ENCODE data around the gene TMEM244.
"Not testable (repeated sequence)": the region's sequence is repeated elsewhere in the genome, so short reads cannot be mapped to it uniquely, and the experiment has no call there.

TMEM244 gene

GRCh38 chr6:129807141-129807540 is 54.0 kb downstream of the TMEM244 start:
- DNase-seq (ENCODE audit: low spot score) = not testable (repeated sequence)

DNA sequence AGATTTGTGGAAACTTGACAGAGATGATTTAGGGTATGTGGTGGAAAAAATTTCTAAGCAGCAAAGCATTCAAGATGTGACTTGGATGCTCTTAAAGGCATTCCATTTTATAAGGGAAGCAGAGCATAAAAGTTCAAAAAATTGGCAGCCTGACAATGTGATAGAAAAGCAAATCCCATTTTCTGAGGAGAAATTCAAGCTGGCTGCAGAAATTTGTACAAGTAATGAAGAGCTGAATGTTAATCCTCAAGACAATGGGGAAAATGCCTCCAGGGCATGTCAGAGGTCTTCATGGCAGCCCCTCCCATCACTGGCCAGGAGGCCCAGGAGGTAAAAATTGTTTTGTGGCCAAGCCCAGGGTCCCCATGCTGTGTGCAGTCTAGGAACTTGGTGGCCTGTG is 58.2 kb downstream of the TMEM244 start:
- not testable (repeated sequence) for DNase-seq (ENCODE audit: low spot score)

DNA sequence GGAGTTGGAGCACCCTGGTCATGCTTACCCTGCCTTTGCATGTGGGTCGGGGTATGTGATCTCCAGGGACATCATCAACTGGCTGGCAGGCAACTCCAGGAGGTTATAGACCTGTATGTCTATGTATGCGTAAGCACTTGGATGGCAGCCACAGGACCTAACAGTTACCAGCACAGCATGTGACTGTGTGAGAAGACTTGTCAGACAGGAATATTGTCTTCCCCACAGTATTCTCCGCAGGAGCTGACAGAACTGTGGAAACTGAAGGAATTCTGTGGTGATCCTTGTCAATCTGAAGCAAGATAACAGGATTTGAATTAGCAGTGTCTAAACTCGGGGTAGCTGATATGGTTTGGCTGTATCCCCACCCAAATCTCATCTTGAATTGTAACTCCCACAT is 59.2 kb downstream of the TMEM244 start:
- DNase-seq (ENCODE audit: low spot score) = no peak

DNA sequence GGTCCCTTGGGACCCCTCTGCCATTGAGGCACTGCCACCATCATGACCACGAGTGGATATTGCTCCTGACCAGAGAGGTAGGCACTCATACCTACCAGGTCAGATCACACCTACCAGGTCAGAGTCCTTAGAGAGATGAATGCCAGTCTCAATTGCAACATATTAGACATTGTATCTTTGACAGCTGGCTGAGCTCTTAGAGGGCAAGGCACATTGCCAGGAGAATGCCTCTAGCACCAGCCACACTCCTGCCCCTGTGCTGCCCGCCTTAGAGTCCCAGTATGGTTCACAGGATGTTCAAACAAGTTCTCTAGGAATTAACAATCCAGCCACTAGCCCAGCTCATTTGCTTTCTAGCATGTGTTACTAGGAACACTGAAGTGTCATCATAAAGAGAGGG is 65.9 kb downstream of the TMEM244 start:
- no peak for DNase-seq (ENCODE audit: low spot score)

DNA sequence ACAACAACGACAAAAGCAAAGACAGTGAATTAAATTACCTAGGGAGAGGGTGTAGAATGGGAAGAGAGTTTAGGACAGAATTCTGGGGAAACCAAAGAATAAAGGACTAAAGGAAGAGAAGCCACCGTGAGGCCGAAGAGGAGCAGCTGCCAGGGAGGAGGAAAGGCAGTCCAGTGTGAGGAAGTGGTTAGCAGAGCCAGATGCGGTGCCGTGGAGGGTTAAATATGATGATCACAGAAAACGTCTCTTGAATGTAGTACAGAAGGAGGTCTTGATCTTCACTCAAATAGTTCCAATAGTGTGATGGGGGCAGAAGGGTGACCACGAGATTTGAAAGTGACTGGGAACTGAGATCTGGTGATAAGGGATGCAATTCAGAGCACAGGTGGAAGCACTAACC is 67.7 kb downstream of the TMEM244 start:
- DNase-seq (ENCODE audit: low spot score) = no peak

- no peak for DNase-seq (ENCODE audit: low spot score)
Observed at GRCh38 chr6:129792049-129792448, 69.1 kb downstream of the TMEM244 start.

DNA sequence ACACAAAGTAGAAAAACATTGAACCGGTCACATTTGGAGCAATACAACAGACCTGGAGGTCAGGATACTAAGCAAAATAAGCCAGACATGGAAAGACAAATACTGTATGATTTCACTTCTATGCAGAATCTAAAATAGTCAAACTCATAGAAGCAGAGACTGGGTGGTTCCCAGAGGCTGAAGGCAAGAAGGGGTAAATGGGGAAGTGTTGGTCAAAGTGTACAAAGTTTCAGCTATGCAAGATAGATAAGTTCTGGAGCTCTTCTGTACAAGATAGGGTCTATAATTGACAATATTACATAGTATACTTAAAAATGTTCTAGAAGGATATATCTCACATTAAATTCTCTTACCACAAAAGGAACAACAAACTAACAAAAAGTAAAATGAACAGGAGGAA is 70.3 kb downstream of the TMEM244 start:
- no peak for DNase-seq (ENCODE audit: low spot score)

DNA sequence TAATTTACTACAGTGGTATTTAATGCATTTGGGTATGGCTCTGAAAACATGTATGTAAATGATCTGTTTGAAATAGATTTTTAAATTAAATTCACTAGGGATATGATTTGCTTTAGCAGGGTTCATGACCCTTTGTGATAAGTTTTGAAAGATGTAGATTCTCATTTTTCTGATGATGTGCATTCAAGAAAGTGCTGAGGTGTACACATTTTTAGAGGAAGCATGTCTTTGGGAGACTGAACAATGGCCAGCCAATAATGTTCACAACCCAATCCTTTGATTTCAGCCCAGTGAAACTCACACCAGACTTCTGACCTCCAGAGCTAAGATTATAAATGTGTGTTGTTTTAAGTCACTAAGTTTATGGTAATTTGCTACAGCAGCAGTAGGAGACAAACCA is 71.1 kb downstream of the TMEM244 start:
- no peak for DNase-seq (ENCODE audit: low spot score)

DNA sequence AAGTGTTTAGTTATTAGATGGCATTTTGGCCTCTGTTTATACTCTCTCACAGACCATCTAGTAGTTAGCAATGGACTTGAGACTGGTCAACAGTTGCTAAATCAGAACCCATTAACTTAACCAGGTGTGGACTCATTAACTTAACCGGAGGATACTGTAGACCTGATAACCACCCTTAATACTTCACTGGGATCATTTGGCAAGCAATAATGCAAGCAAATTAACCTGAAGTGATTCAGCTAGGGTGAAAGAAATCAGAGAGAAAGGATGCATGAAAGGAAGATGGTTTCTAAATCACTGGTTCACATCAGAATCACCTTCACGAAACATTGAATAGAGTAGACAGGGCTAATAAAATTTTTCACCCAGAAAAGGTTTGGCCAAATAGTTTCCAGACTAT is 73.3 kb downstream of the TMEM244 start:
- no peak for DNase-seq (ENCODE audit: low spot score)

DNA sequence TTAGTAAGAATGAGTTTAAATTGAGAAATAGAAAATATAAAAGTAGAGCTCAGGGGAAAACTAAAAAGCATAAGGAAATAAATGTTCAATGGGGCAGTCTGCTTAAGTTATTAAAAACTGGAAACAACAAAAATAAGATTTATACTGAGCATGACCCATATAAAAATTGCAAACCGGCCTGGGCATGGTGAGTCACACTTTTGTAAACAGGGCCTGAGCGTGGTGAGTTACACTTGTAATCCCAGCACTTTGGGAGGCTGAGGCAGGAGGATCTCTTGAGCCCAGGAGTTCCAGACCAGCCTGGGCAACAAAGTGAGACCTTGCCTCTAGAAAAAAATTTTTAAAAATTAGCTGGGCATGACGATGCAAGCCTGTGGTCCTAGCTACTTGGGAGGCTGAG is 74.6 kb downstream of the TMEM244 start:
- no peak for DNase-seq (ENCODE audit: low spot score)

- no peak for DNase-seq (ENCODE audit: low spot score)
Observed at GRCh38 chr6:129785756-129786135, 75.4 kb downstream of the TMEM244 start.

DNA sequence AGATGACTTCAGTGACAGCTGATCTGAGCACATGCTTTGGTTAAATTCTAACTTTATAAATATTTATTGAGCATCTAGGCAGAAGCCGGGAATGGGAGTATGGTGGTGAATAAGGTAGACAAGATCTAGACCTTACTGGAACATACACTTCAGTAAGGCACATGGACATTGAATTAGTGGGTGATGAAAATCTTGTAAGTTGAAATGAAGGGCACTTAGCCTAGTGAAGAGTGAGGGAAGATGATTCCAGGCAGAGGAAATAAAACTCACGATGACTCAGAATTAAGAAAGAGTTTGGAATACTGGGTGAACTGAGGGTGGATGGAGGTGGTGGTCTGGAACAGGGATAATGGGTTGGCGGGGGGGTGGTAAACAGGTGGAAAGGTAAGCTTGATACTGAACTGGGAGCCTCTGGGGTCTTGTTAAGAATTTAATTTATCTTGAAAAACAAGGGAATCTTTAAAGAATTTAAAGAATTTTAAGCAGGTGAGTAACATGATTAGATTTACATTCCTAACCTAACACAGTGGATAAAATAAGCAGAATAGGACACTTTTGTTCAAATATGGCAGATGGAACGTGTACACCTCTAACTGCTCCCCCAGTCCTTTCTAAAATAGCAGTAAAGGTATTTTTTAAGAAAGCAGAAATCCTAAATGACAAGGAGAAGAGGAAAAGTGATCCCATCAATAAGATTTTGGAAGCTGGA is 75.9 kb downstream of the TMEM244 start:
- DNase-seq (ENCODE audit: low spot score) = no peak
